Left kidney (tissue), 2 donors: ENCODE measurements around the gene HLA-DQB1. TPM values are rescaled to one million over a fixed set of nuclear protein-coding genes. Genes with fewer than 3 reads are reported as not detected.

Experiments
- DNase-seq: peaks from one replicate; pipeline ENCODE4 v3.0.0-alpha.2; 2013
- polyA plus RNA-seq: library from polyadenylated mRNA; unstranded; fragments of 120-200 nt; gene quantifications from one replicate; pipeline ENCODE4 v1.2.1, GENCODE V29; 2013; ENCODE audit not compliant: insufficient read length

The HLA-DQB1 gene
- polyA plus RNA-seq, 1 donor = 8.4 TPM

GRCh38 chr6:32627831-32628230 lies 38.6 kb downstream of the HLA-DQB1 start:
- DNase-seq = no peak

GRCh38 chr6:32627249-32627648 lies 39.2 kb downstream of the HLA-DQB1 start:
- DNase-seq = no peak

GRCh38 chr6:32625137-32625536 lies 41.3 kb downstream of the HLA-DQB1 start:
- no peak for DNase-seq

GRCh38 chr6:32624565-32624964 lies 41.9 kb downstream of the HLA-DQB1 start:
- DNase-seq = no peak

GRCh38 chr6:32623693-32624092 lies 42.8 kb downstream of the HLA-DQB1 start:
- DNase-seq = no peak

- peak; percentile 29 for DNase-seq
Observed at GRCh38 chr6:32622545-32623401, 43.7 kb downstream of the HLA-DQB1 start.

- DNase-seq = no peak
Observed at GRCh38 chr6:32621372-32621771, 45.1 kb downstream of the HLA-DQB1 start.

GRCh38 chr6:32617751-32618150 lies 48.7 kb downstream of the HLA-DQB1 start:
- DNase-seq = no peak

GRCh38 chr6:32615885-32616532 lies 50.4 kb downstream of the HLA-DQB1 start:
- no peak for DNase-seq

- no peak for DNase-seq
Observed at GRCh38 chr6:32614366-32615081, 51.9 kb downstream of the HLA-DQB1 start.

GRCh38 chr6:32613475-32613874 lies 53.0 kb downstream of the HLA-DQB1 start:
- DNase-seq = no peak

GRCh38 chr6:32610682-32611296 lies 55.7 kb downstream of the HLA-DQB1 start:
- no peak for DNase-seq

- DNase-seq = peak; percentile 94
Observed at GRCh38 chr6:32609731-32610640, 56.5 kb downstream of the HLA-DQB1 start.

Other genes starting within 250 kb of the HLA-DQB1 start
- 58.9 TPM for gene HLA-DRA, start 226.8 kb downstream of the HLA-DQB1 start, polyA plus RNA-seq
- gene HLA-DRB5, start 136.4 kb downstream of the HLA-DQB1 start, polyA plus RNA-seq = 6.3 TPM
- gene HLA-DRB1, start 76.8 kb downstream of the HLA-DQB1 start, polyA plus RNA-seq = 16.1 TPM
- 3.3 TPM for gene HLA-DQA1, start 29.3 kb downstream of the HLA-DQB1 start, polyA plus RNA-seq
- 2.1 TPM for gene HLA-DQA2, start 74.7 kb upstream of the HLA-DQB1 start, polyA plus RNA-seq
- 2.9 TPM for gene HLA-DQB2, start 96.9 kb upstream of the HLA-DQB1 start, polyA plus RNA-seq
- gene HLA-DOB, start 150.3 kb upstream of the HLA-DQB1 start, polyA plus RNA-seq = 0.32 TPM
- 11.5 TPM for gene TAP2, start 172.1 kb upstream of the HLA-DQB1 start, polyA plus RNA-seq
- 18.8 TPM for gene PSMB8, start 177.4 kb upstream of the HLA-DQB1 start, polyA plus RNA-seq
- 7.7 TPM for gene TAP1, start 187.0 kb upstream of the HLA-DQB1 start, polyA plus RNA-seq
- gene PSMB9, start 187.5 kb upstream of the HLA-DQB1 start, polyA plus RNA-seq = 4.2 TPM